H9 (cell line): ENCODE results near the gene NRXN3. TPM values are rescaled to one million over a fixed set of nuclear protein-coding genes. Genes with fewer than 3 reads are reported as not detected.

Source experiments
- DNase-seq: peaks from one replicate; pipeline ENCODE4 v3.0.0-alpha.2; 2017
- H2AFZ ChIP-seq: one replicate; pipeline ENCODE4 v1.6.1; 2013; ENCODE audit warnings: mild to moderate bottlenecking, low read length, control low read depth, moderate library complexity
- H2AK5ac ChIP-seq: 2 replicates; pipeline ENCODE4 v1.6.1; 2013; ENCODE audit warnings: low read length, control low read depth, mixed read lengths; ENCODE audit not compliant: insufficient read length
- H2BK120ac ChIP-seq: one replicate; pipeline ENCODE4 v1.6.1; 2013; ENCODE audit warnings: low read depth, mild to moderate bottlenecking, low read length, control low read depth, inconsistent platforms; ENCODE audit not compliant: poor library complexity, severe bottlenecking
- H2BK12ac ChIP-seq: 2 replicates; pipeline ENCODE4 v1.6.1; 2013; ENCODE audit warnings: low read length, control low read depth, mixed read lengths, low read depth; ENCODE audit not compliant: insufficient read length
- H2BK15ac ChIP-seq: 2 replicates; pipeline ENCODE4 v1.6.1; 2013; ENCODE audit warnings: low read depth, low read length, control low read depth
- H2BK20ac ChIP-seq: one replicate; pipeline ENCODE4 v1.6.1; 2013; ENCODE audit warnings: low read depth, mild to moderate bottlenecking, low read length, control low read depth, inconsistent platforms; ENCODE audit not compliant: poor library complexity, severe bottlenecking
- H2BK5ac ChIP-seq: 2 replicates; pipeline ENCODE4 v1.6.1; 2013; ENCODE audit warnings: low read length, control low read depth, mixed read lengths; ENCODE audit not compliant: insufficient read length
- H3K14ac ChIP-seq: 2 replicates; pipeline ENCODE4 v1.6.1; 2013; ENCODE audit warnings: low read length, control low read depth; ENCODE audit not compliant: insufficient read depth
- H3K18ac ChIP-seq: 2 replicates; pipeline ENCODE4 v1.6.1; 2013; ENCODE audit warnings: low read depth, mild to moderate bottlenecking, mixed read lengths, low read length, control low read depth; ENCODE audit not compliant: insufficient read length
- H3K23ac ChIP-seq: 2 replicates; pipeline ENCODE4 v1.6.1; 2013; ENCODE audit warnings: low read length, control low read depth, mixed read lengths, low read depth; ENCODE audit not compliant: insufficient read length
- H3K23me2 ChIP-seq: 2 replicates; pipeline ENCODE4 v1.6.1; 2013; ENCODE audit warnings: low read depth, mild to moderate bottlenecking, mixed read lengths, low read length, control low read depth; ENCODE audit not compliant: insufficient read length, poor library complexity, severe bottlenecking
- H3K27ac ChIP-seq: 2 replicates; pipeline ENCODE4 v1.5.1; 2013; ENCODE audit warnings: low read length, control low read depth, mixed read lengths, low read depth; ENCODE audit not compliant: insufficient read length
- H3K27me3 ChIP-seq: 2 replicates; pipeline ENCODE4 v1.6.1; 2013; ENCODE audit warnings: low read length, control low read depth, inconsistent platforms; ENCODE audit not compliant: insufficient read depth
- H3K4ac ChIP-seq: 2 replicates; pipeline ENCODE4 v1.6.1; 2013; ENCODE audit warnings: low read depth, mild to moderate bottlenecking, control low read depth, inconsistent platforms, low read length, moderate library complexity
- H3K4me1 ChIP-seq: 2 replicates; pipeline ENCODE4 v1.6.1; 2013; ENCODE audit warnings: low read length, control low read depth, inconsistent platforms; ENCODE audit not compliant: insufficient read depth
- H3K4me2 ChIP-seq: 2 replicates; pipeline ENCODE4 v1.6.1; 2013; ENCODE audit warnings: low read length, control low read depth, mixed read lengths; ENCODE audit not compliant: insufficient read length, insufficient read depth
- H3K56ac ChIP-seq: 2 replicates; pipeline ENCODE4 v1.6.1; 2013; ENCODE audit warnings: low read depth, mild to moderate bottlenecking, mixed read lengths, low read length, control low read depth; ENCODE audit not compliant: insufficient read length
- H3K79me1 ChIP-seq: 2 replicates; pipeline ENCODE4 v1.6.1; 2013; ENCODE audit warnings: low read depth, mild to moderate bottlenecking, moderate library complexity, low read length, control low read depth, inconsistent platforms; ENCODE audit not compliant: insufficient read depth, poor library complexity, severe bottlenecking
- H3K79me2 ChIP-seq: 2 replicates; pipeline ENCODE4 v1.6.1; 2013; ENCODE audit warnings: low read length, control low read depth, inconsistent platforms; ENCODE audit not compliant: insufficient read depth
- H3K9ac ChIP-seq: 2 replicates; pipeline ENCODE4 v1.6.1; 2013; ENCODE audit warnings: low read length, control low read depth, mixed read lengths; ENCODE audit not compliant: insufficient read length; ENCODE audit errors: extremely low read depth
- H3K9me3 ChIP-seq: one replicate; pipeline ENCODE4 v1.6.1; 2013; ENCODE audit warnings: low read depth, low read length, inconsistent platforms; ENCODE audit not compliant: control insufficient read depth
- H3T11ph ChIP-seq: one replicate; pipeline ENCODE4 v1.6.1; 2013; ENCODE audit warnings: mild to moderate bottlenecking, low read length, control low read depth, inconsistent platforms
- H4K20me1 ChIP-seq: one replicate; pipeline ENCODE4 v1.6.1; 2013; ENCODE audit not compliant: control insufficient read depth, insufficient read length, insufficient read depth
- H4K5ac ChIP-seq: 2 replicates; pipeline ENCODE4 v1.6.1; 2013; ENCODE audit warnings: low read depth, mild to moderate bottlenecking, mixed read lengths, low read length, control low read depth; ENCODE audit not compliant: insufficient read length
- H4K8ac ChIP-seq: replicated peaks from 2 replicates; pipeline ENCODE4 v1.6.1; 2013; ENCODE audit warnings: low read length, control low read depth, mixed read lengths, low read depth; ENCODE audit not compliant: insufficient read length
- H4K91ac ChIP-seq: 2 replicates; pipeline ENCODE4 v1.6.1; 2013; ENCODE audit warnings: low read depth, mild to moderate bottlenecking, moderate library complexity, mixed read lengths, low read length, control low read depth; ENCODE audit not compliant: insufficient read length
- H3K27ac Mint-ChIP-seq, 3 experiments: 2 replicates in 2 of 3; 3 replicates in 1 of 3; pipeline ENCODE4 v1.8.0; 2020 to 2021; ENCODE audit warnings: mixed read lengths in 3 of 3, mild to moderate bottlenecking in 1 of 3, moderate library complexity in 1 of 3
- H3K27me3 Mint-ChIP-seq: 2 replicates; pipeline ENCODE4 v1.8.0; 2021; ENCODE audit warnings: low read depth, mild to moderate bottlenecking, moderate library complexity, mixed read lengths
- H3K36me3 Mint-ChIP-seq, 3 experiments: 2 replicates in 2 of 3; 3 replicates in 1 of 3; pipeline ENCODE4 v1.8.0; 2020 to 2021; ENCODE audit warnings: low read depth in 3 of 3, mixed read lengths in 3 of 3; ENCODE audit not compliant: insufficient read depth in 1 of 3
- H3K4me1 Mint-ChIP-seq, 2 experiments: 2 replicates each; pipeline ENCODE4 v1.8.0; 2020; ENCODE audit warnings: mixed read lengths in 2 of 2
- H3K4me3 Mint-ChIP-seq, 2 experiments: 2 replicates in 1 of 2; 3 replicates in 1 of 2; pipeline ENCODE4 v1.8.0; 2020 to 2021; ENCODE audit warnings: mild to moderate bottlenecking in 2 of 2, mixed read lengths in 2 of 2, moderate library complexity in 1 of 2
- H3K9me3 Mint-ChIP-seq, 2 experiments: 2 replicates in 1 of 2; 3 replicates in 1 of 2; pipeline ENCODE4 v1.8.0; 2020; ENCODE audit warnings: mild to moderate bottlenecking in 2 of 2, mixed read lengths in 2 of 2, moderate library complexity in 1 of 2
- CTCF ChIP-seq: fragments of 200-600 bp; sonication (generic); conservative IDR thresholded peaks from 3 replicates; pipeline ENCODE4 v1.8.0; 2021; ENCODE audit warnings: antibody characterized with exemption, mild to moderate bottlenecking
- WGBS: extraction: QIAGEN DNeasy Blood & Tissue Kit; methylation state at CpG from one replicate; pipeline ENCODE4 v1.1.7; 2013; ENCODE audit warnings: missing lambda C conversion rate, low lambda C conversion rate, mixed read lengths; ENCODE audit not compliant: insufficient read length; ENCODE audit errors: extremely low coverage; 5-methylcytosine and 5-hydroxymethylcytosine counted together
- total RNA-seq: library from RNA; stranded (reverse); gene quantifications from 2 replicates; pipeline ENCODE4 v1.2.1, GENCODE V29; 2021

Gene NRXN3
- total RNA-seq, 1 experiment from 2014 or later = 1.8 TPM

DNA sequence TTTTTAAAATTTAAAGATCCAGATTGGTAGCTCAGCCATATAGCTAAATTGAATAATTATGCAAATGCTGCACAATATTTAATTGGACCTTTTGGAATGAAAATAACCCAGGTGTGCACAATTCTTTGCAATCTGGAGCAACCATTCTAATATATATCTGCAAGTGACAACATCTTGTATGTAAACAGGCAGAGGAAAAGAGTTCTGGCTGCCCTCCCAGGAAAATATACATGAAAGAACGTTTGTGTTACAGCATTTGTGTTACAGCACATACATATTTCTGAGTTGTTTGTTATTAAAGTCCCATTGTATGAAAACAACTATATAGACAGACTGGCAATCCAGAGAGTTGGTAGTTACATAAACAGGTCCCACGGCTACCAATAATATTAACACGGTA lies 1663.6 kb downstream of the NRXN3 start:
- H4K5ac ChIP-seq = no peak overlapping the region
- H3K36me3 Mint-ChIP-seq = no peaks in the 10 kb centered on the region
- no peaks in the 10 kb centered on the region for H3K9me3 ChIP-seq
- no peak overlapping the region for H3K14ac ChIP-seq
- no peak overlapping the region for H3K27ac ChIP-seq
- no peak overlapping the region for H3K23ac ChIP-seq
- H3K9me3 Mint-ChIP-seq = no peaks in the 10 kb centered on the region
- H2AK5ac ChIP-seq = no peak overlapping the region
- no peak overlapping the region for H2BK5ac ChIP-seq
- no peak overlapping the region for H2BK20ac ChIP-seq
- H3K9ac ChIP-seq = no peak overlapping the region
- no peaks in the 10 kb centered on the region for H4K20me1 ChIP-seq
- no peak overlapping the region for H2BK120ac ChIP-seq
- TF ChIP-seq CTCF = no peak
- no peak overlapping the region for H2BK12ac ChIP-seq
- H3K4me3 Mint-ChIP-seq = no peak overlapping the region
- no peaks in the 10 kb centered on the region for H3K79me2 ChIP-seq
- WGBS = no CpG with 5 or more reads among the region's 3 CpGs
- H3K27me3 ChIP-seq = no peaks in the 10 kb centered on the region
- H4K91ac ChIP-seq = no peak overlapping the region
- H3K4me1 ChIP-seq = no peaks in the 10 kb centered on the region
- no peak overlapping the region for H4K8ac ChIP-seq
- H3K4me1 Mint-ChIP-seq = no peaks in the 10 kb centered on the region
- no peak overlapping the region for H2AFZ ChIP-seq
- H3T11ph ChIP-seq = no peak overlapping the region
- H3K79me1 ChIP-seq = no peaks in the 10 kb centered on the region
- H3K23me2 ChIP-seq = no peaks in the 10 kb centered on the region
- H3K18ac ChIP-seq = no peak overlapping the region
- H2BK15ac ChIP-seq = no peak overlapping the region
- H3K27ac Mint-ChIP-seq = no peak overlapping the region
- H3K4me2 ChIP-seq = no peak overlapping the region
- H3K4ac ChIP-seq = no peak overlapping the region
- no peaks in the 10 kb centered on the region for H3K27me3 Mint-ChIP-seq
- H3K56ac ChIP-seq = no peak overlapping the region
- DNase-seq = no peak
